ENCODE data around the gene ANXA7.
A peak's percentile ranks its signal among the peaks of the same experiment; 100 is the strongest.

ANXA7 gene

DNA sequence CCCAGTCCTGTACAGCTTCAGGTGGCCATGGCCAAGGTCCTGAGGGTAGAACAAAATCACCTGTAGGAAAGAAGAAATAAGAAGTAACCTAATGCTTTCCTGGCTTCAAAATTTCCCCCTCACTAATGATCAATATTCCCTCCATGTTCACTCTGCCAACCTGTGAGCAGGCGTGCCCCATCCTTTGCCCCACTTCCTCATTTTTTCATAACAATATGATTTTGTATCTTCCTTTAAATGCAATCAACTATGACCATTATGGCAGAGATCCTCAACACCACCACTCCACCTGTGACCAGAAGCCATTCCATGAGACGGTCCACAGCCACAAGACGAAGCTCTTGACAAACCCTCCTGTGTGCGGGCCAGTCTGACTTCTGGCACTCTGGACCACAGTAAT, 12.5 kb upstream of the ANXA7 start:
- Histone ChIP-seq H3K9me3 (ENCODE audit: low read length) (no peaks in the 10 kb centered on the region), H2AFZ (ENCODE audit: low read depth, low read length) (no peak overlapping the region), H3K4me1 (ENCODE audit: insufficient read depth, low read length) (no peaks in the 10 kb centered on the region), H3K4me3 (ENCODE audit: low read length) (no peak overlapping the region), H3K27me3 (ENCODE audit: insufficient read depth, low read length) (no peaks in the 10 kb centered on the region), H3K36me3 (ENCODE audit: insufficient read depth, low read length) (peaks cover 64% of the 10 kb centered on the region)

- Histone ChIP-seq H2AFZ (ENCODE audit: low read depth, low read length) (no peak overlapping the region), H3K27me3 (ENCODE audit: insufficient read depth, low read length) (no peaks in the 10 kb centered on the region), H3K4me3 (ENCODE audit: low read length) (no peak overlapping the region), H3K4me1 (ENCODE audit: insufficient read depth, low read length) (no peaks in the 10 kb centered on the region), H3K36me3 (ENCODE audit: insufficient read depth, low read length) (peaks cover 66% of the 10 kb centered on the region), H3K9me3 (ENCODE audit: low read length) (no peaks in the 10 kb centered on the region)
Observed at GRCh38 chr10:73424478-73424877, 10.6 kb upstream of the ANXA7 start.

DNA sequence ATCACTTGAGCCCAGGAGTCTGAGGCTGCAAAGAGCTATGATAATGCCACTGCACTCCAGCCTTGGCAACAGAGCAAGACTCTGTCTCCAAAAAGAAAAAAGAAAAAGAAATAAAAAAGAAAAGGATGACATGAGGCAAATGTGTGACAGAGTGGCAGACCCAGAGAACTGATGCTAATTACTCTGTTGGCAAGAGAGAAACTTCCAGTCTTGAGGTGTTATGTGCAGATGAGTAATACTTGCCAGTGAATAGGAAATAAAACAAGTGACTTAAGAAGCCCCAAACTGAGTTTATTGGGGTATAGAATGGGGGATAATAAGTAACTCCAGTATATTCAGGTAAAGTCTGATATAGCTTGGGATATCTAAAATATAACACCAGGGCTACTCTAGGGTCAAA, 9.5 kb upstream of the ANXA7 start:
- H3K4me1 ChIP-seq (ENCODE audit: insufficient read depth, low read length), result no peaks in the 10 kb centered on the region
- no peak overlapping the region for H3K4me3 ChIP-seq (ENCODE audit: low read length)
- H3K36me3 ChIP-seq (ENCODE audit: insufficient read depth, low read length), result peaks cover 63% of the 10 kb centered on the region
- no peaks in the 10 kb centered on the region for H3K9me3 ChIP-seq (ENCODE audit: low read length)
- no peaks in the 10 kb centered on the region for H3K27me3 ChIP-seq (ENCODE audit: insufficient read depth, low read length)
- no peak overlapping the region for H2AFZ ChIP-seq (ENCODE audit: low read depth, low read length)

DNA sequence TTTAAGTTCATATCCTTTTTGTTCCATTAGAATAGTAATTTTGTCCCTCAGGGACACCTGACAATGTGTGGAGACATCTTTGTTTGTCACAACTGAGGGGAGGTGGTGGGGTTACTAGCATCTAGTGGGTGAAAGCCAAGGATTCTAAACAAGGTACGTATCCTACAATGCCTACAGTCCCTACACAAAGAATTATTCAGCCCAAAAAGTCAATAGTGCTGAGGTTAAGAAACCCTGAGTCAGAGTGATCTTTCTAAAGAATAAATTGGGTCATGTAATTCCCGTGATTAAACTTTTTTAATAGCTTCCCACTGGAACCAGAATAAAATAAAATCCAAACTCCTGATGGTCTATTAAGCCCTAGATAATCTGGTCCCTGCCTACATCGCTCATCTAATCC, 2.7 kb upstream of the ANXA7 start:
- Histone ChIP-seq H3K4me1 (ENCODE audit: insufficient read depth, low read length) (peaks cover 10% of the 10 kb centered on the region), H3K36me3 (ENCODE audit: insufficient read depth, low read length) (peaks cover 5% of the 10 kb centered on the region), H2AFZ (ENCODE audit: low read depth, low read length) (no peak overlapping the region), H3K4me3 (ENCODE audit: low read length) (no peak overlapping the region), H3K9me3 (ENCODE audit: low read length) (no peaks in the 10 kb centered on the region), H3K27me3 (ENCODE audit: insufficient read depth, low read length) (no peaks in the 10 kb centered on the region)

DNA sequence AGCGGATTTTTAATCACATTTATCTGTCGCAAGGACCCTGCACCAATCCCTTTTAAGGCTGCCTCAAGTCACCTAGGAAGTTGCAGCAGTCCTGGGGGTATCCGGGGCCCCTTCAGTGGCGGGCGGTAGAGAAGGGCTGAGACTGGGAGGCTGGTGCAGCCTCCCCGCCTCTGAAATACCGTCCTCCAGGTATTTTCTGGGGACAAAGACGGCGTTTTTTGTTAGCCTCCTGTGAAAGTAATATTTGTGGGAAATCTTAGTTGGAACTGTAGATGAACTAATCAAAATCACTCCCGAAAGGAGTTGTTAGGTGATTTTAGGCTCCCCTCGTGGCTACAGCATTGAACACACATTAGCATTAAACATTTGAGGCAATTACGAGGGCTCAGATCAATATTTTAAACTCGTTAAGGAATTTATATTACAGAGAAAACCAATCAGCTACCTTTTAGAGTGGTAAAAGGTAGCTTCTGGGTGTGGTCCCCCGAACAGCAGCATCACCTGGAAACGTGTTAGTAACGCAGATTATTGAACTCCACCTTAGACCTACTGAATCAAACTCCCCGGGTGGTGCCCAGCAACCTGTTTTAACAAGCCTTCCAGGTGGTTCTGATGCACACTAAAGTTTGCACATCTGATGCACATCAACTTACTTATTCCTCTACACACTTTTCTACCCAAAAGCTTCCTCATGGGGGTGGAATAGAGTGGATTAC, 530 bp upstream of the ANXA7 start:
- Histone ChIP-seq H3K4me3 (ENCODE audit: low read length) (peak overlapping the region; percentile 95), H2AFZ (ENCODE audit: low read depth, low read length) (peak overlapping the region; percentile 98), H3K4me1 (ENCODE audit: insufficient read depth, low read length) (peaks cover 10% of the 10 kb centered on the region), H3K36me3 (ENCODE audit: insufficient read depth, low read length) (peaks cover 2% of the 10 kb centered on the region), H3K9me3 (ENCODE audit: low read length) (no peaks in the 10 kb centered on the region), H3K27me3 (ENCODE audit: insufficient read depth, low read length) (no peaks in the 10 kb centered on the region)

DNA sequence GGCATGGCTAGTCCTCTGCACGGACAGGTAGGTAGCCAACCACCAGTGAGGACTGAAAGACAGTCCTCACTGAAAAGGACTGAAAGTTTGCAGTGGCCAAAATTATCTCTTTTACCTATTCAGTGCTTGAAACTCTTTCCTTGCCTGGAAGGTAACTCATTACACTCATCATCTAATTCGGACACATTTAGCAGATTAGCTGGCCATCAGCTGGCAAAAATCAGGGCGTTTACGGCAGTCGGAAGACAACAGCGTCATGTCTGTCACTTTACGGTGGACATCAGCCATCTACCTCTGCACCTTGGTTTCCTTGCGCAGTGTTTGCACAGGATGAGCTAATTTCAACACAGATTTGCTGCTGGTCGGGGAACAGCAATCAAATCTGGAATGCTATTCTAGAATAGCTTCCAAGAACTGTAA, 740 bp downstream of the ANXA7 start:
- H3K4me3 ChIP-seq (ENCODE audit: low read length), result peak overlapping the region; percentile 95
- H3K27me3 ChIP-seq (ENCODE audit: insufficient read depth, low read length), result no peaks in the 10 kb centered on the region
- H3K36me3 ChIP-seq (ENCODE audit: insufficient read depth, low read length), result peaks cover 2% of the 10 kb centered on the region
- peaks cover 10% of the 10 kb centered on the region for H3K4me1 ChIP-seq (ENCODE audit: insufficient read depth, low read length)
- no peaks in the 10 kb centered on the region for H3K9me3 ChIP-seq (ENCODE audit: low read length)
- H2AFZ ChIP-seq (ENCODE audit: low read depth, low read length), result peak overlapping the region; percentile 98

- Histone ChIP-seq H3K9me3 (ENCODE audit: low read length) (no peaks in the 10 kb centered on the region), H3K36me3 (ENCODE audit: insufficient read depth, low read length) (peaks cover 4% of the 10 kb centered on the region), H3K4me3 (ENCODE audit: low read length) (no peak overlapping the region), H3K27me3 (ENCODE audit: insufficient read depth, low read length) (no peaks in the 10 kb centered on the region), H2AFZ (ENCODE audit: low read depth, low read length) (no peak overlapping the region), H3K4me1 (ENCODE audit: insufficient read depth, low read length) (peaks cover 10% of the 10 kb centered on the region)
Observed at GRCh38 chr10:73410897-73411296, 3.0 kb downstream of the ANXA7 start.

- H3K4me3 ChIP-seq (ENCODE audit: low read length), result no peak overlapping the region
- H3K36me3 ChIP-seq (ENCODE audit: insufficient read depth, low read length), result peaks cover 4% of the 10 kb centered on the region
- no peaks in the 10 kb centered on the region for H3K9me3 ChIP-seq (ENCODE audit: low read length)
- H2AFZ ChIP-seq (ENCODE audit: low read depth, low read length), result no peak overlapping the region
- H3K4me1 ChIP-seq (ENCODE audit: insufficient read depth, low read length), result peaks cover 6% of the 10 kb centered on the region
- no peaks in the 10 kb centered on the region for H3K27me3 ChIP-seq (ENCODE audit: insufficient read depth, low read length)
Observed at GRCh38 chr10:73408978-73409521, 4.8 kb downstream of the ANXA7 start.

- no peak overlapping the region for H2AFZ ChIP-seq (ENCODE audit: low read depth, low read length)
- H3K36me3 ChIP-seq (ENCODE audit: insufficient read depth, low read length), result peaks cover 4% of the 10 kb centered on the region
- peaks cover 4% of the 10 kb centered on the region for H3K4me1 ChIP-seq (ENCODE audit: insufficient read depth, low read length)
- no peaks in the 10 kb centered on the region for H3K27me3 ChIP-seq (ENCODE audit: insufficient read depth, low read length)
- H3K9me3 ChIP-seq (ENCODE audit: low read length), result no peaks in the 10 kb centered on the region
- H3K4me3 ChIP-seq (ENCODE audit: low read length), result no peak overlapping the region
Observed at GRCh38 chr10:73408061-73408460, 5.8 kb downstream of the ANXA7 start.

- H3K27me3 ChIP-seq (ENCODE audit: insufficient read depth, low read length), result no peaks in the 10 kb centered on the region
- H3K9me3 ChIP-seq (ENCODE audit: low read length), result no peaks in the 10 kb centered on the region
- H3K4me3 ChIP-seq (ENCODE audit: low read length), result no peak overlapping the region
- H3K36me3 ChIP-seq (ENCODE audit: insufficient read depth, low read length), result peaks cover 4% of the 10 kb centered on the region
- H2AFZ ChIP-seq (ENCODE audit: low read depth, low read length), result no peak overlapping the region
- no peaks in the 10 kb centered on the region for H3K4me1 ChIP-seq (ENCODE audit: insufficient read depth, low read length)
Observed at GRCh38 chr10:73407495-73407894, 6.4 kb downstream of the ANXA7 start.

DNA sequence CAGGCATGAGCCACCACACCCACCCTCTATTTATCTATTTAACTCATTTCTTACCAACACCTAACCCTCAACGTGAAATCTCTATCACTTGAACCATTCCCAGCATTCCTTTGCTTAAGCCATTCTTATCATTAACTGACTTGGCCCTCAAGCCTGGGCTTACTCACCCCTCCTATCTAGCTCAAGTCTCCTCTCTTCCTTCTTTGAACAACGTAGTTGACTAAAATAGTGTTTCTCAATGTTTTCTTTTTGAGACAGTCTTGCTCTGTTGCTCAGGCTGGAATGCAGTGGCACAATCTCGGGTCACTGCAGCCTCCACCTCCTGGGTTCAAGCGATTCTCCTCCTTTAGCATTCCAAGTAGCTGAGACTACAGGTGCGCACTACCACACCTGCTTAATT, 7.0 kb downstream of the ANXA7 start:
- no peak overlapping the region for H2AFZ ChIP-seq (ENCODE audit: low read depth, low read length)
- H3K27me3 ChIP-seq (ENCODE audit: insufficient read depth, low read length), result no peaks in the 10 kb centered on the region
- H3K4me3 ChIP-seq (ENCODE audit: low read length), result no peak overlapping the region
- peaks cover 4% of the 10 kb centered on the region for H3K36me3 ChIP-seq (ENCODE audit: insufficient read depth, low read length)
- H3K4me1 ChIP-seq (ENCODE audit: insufficient read depth, low read length), result no peaks in the 10 kb centered on the region
- no peaks in the 10 kb centered on the region for H3K9me3 ChIP-seq (ENCODE audit: low read length)

GRCh38 chr10:73405556-73405955, 8.3 kb downstream of the ANXA7 start:
- Histone ChIP-seq H3K36me3 (ENCODE audit: insufficient read depth, low read length) (peaks cover 4% of the 10 kb centered on the region), H3K4me1 (ENCODE audit: insufficient read depth, low read length) (no peaks in the 10 kb centered on the region), H2AFZ (ENCODE audit: low read depth, low read length) (no peak overlapping the region), H3K9me3 (ENCODE audit: low read length) (no peaks in the 10 kb centered on the region), H3K4me3 (ENCODE audit: low read length) (no peak overlapping the region), H3K27me3 (ENCODE audit: insufficient read depth, low read length) (no peaks in the 10 kb centered on the region)

DNA sequence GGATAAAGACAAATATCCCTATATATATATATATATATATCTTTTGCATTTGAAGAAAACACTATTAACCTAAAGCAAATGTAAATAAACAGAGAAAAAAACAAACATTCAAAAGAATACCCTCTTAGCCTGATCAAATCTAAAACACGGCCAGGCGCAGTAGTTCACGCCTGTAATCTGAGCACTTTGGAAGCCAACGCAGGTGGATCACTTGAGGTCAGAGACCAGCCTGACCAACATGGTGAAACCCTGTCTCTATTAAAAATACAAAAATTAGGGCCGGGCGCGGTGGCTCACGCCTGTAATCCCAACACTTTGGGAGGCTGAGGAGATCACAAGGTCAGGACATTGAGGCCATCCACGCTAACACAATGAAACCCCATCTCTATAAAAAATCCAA, 9.2 kb downstream of the ANXA7 start:
- H3K27me3 ChIP-seq (ENCODE audit: insufficient read depth, low read length), result no peaks in the 10 kb centered on the region
- peaks cover 7% of the 10 kb centered on the region for H3K36me3 ChIP-seq (ENCODE audit: insufficient read depth, low read length)
- no peaks in the 10 kb centered on the region for H3K9me3 ChIP-seq (ENCODE audit: low read length)
- H3K4me1 ChIP-seq (ENCODE audit: insufficient read depth, low read length), result no peaks in the 10 kb centered on the region
- no peak overlapping the region for H3K4me3 ChIP-seq (ENCODE audit: low read length)
- H2AFZ ChIP-seq (ENCODE audit: low read depth, low read length), result no peak overlapping the region

- Histone ChIP-seq H3K9me3 (ENCODE audit: low read length) (no peaks in the 10 kb centered on the region), H2AFZ (ENCODE audit: low read depth, low read length) (no peak overlapping the region), H3K4me1 (ENCODE audit: insufficient read depth, low read length) (no peaks in the 10 kb centered on the region), H3K27me3 (ENCODE audit: insufficient read depth, low read length) (no peaks in the 10 kb centered on the region), H3K4me3 (ENCODE audit: low read length) (no peak overlapping the region), H3K36me3 (ENCODE audit: insufficient read depth, low read length) (peaks cover 9% of the 10 kb centered on the region)
Observed at GRCh38 chr10:73401636-73402035, 12.2 kb downstream of the ANXA7 start.

Data from neuron (in vitro differentiated cells).